ENCODE results near the gene NPR3.

Gene NPR3

GRCh38 chr5:32810804-32811203 lies 99.7 kb downstream of the NPR3 start:
- DNase-seq (ENCODE audit: low spot score): no peak

- DNase-seq (ENCODE audit: low spot score): no peak
Measured at GRCh38 chr5:32812399-32812798, 101.3 kb downstream of the NPR3 start.

GRCh38 chr5:32814141-32814540 lies 103.0 kb downstream of the NPR3 start:
- DNase-seq (ENCODE audit: low spot score): no peak

GRCh38 chr5:32814620-32815019 lies 103.5 kb downstream of the NPR3 start:
- no peak for DNase-seq (ENCODE audit: low spot score)

GRCh38 chr5:32827981-32828380 lies 116.9 kb downstream of the NPR3 start:
- no peak for DNase-seq (ENCODE audit: low spot score)

- DNase-seq (ENCODE audit: low spot score): no peak
Measured at GRCh38 chr5:32828492-32828891, 117.4 kb downstream of the NPR3 start.

- no peak for DNase-seq (ENCODE audit: low spot score)
Measured at GRCh38 chr5:32831624-32832023, 120.5 kb downstream of the NPR3 start.

GRCh38 chr5:32833127-32833526 lies 122.0 kb downstream of the NPR3 start:
- no peak for DNase-seq (ENCODE audit: low spot score)

- DNase-seq (ENCODE audit: low spot score): no peak
Measured at GRCh38 chr5:32833663-32834062, 122.5 kb downstream of the NPR3 start.

- DNase-seq (ENCODE audit: low spot score): no peak
Measured at GRCh38 chr5:32834251-32834650, 123.1 kb downstream of the NPR3 start.

- no peak for DNase-seq (ENCODE audit: low spot score)
Measured at GRCh38 chr5:32836176-32836575, 125.1 kb downstream of the NPR3 start.

- no peak for DNase-seq (ENCODE audit: low spot score)
Measured at GRCh38 chr5:32837211-32837610, 126.1 kb downstream of the NPR3 start.

- no peak for DNase-seq (ENCODE audit: low spot score)
Measured at GRCh38 chr5:32839106-32839505, 128.0 kb downstream of the NPR3 start.

GRCh38 chr5:32840606-32841005 lies 129.5 kb downstream of the NPR3 start:
- no peak for DNase-seq (ENCODE audit: low spot score)
